ENCODE data around the gene PRKCB. TPM values are rescaled to one million over a fixed set of nuclear protein-coding genes. Genes with fewer than 3 reads are reported as not detected.

Gene PRKCB
- total and polyA plus RNA-seq, 2 of the 8 experiments (the other 6 are each of a cell fraction or from before 2014, with no cell fraction given) = 7.1 to 12.1 TPM

DNA sequence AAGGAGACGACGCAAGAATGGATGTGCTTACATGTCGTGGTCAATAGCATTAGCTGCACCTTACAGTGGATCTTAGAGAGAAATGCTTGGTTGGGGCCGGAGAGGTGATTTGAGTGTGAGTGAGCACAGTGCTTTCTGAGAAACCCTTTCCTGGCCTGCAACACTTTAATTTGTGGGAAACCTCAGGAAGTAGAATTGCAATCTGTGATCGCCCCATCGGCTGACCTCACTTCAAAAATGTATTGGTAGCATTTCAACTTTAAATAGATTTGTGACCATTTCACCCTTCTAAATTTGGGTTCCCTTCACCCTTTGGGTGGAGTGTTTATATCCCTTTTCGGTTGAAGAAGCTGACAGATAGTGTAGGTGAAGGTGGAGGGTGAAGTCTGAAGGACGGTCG is 13.2 kb downstream of the PRKCB start:
- H4K5ac ChIP-seq (ENCODE audit: insufficient read length, low read depth, low read length) = no peak overlapping the region
- H4K20me1 ChIP-seq (replicated peaks in 1 of 2; ENCODE audit: control insufficient read depth in 1 of 2, insufficient read depth in 2 of 2, low read length in 2 of 2) = no peaks in the 10 kb centered on the region
- DNase-seq (ENCODE audit: low read depth in 1 of 2, low spot score in 2 of 2) (no peak), FAIRE-seq (no peak)
- H2BK15ac ChIP-seq (ENCODE audit: low read length) = no peak overlapping the region
- no peak overlapping the region for H2BK120ac ChIP-seq (replicated peaks; ENCODE audit: low read depth, low read length)
- H3K79me2 ChIP-seq (ENCODE audit: control insufficient read depth in 1 of 2, insufficient read depth in 2 of 2, low read length in 2 of 2) = no peaks in the 10 kb centered on the region
- no peak overlapping the region for H2AK5ac ChIP-seq (ENCODE audit: low read depth, low read length)
- H3K9me3 ChIP-seq (ENCODE audit: insufficient read depth in 2 of 2, low read depth in 1 of 2, low read length in 1 of 2) = no peaks in the 10 kb centered on the region
- H3K9ac ChIP-seq (replicated peaks in 1 of 4; ENCODE audit: extremely low read depth in 1 of 4, low read depth in 3 of 4, low read length in 3 of 4) = no peak overlapping the region
- no peak overlapping the region for H3K18ac ChIP-seq (ENCODE audit: extremely low read depth, low read length)
- H3K79me1 ChIP-seq (ENCODE audit: low read depth, low read length) = no peaks in the 10 kb centered on the region
- 85% methylated on average over 9 of the region's 9 CpGs; no CpG with 5 or more reads in 1 of the 2 experiments for WGBS, 2 experiments (ENCODE audit: extremely low coverage in 1 of 2, insufficient coverage in 1 of 2, insufficient read length in 1 of 2, insufficient replicate concordance in 2 of 2, low coverage in 1 of 2, low lambda C conversion rate in 2 of 2, missing lambda C conversion rate in 1 of 2)
- no peaks in the 10 kb centered on the region for H3K36me3 ChIP-seq (ENCODE audit: control insufficient read depth in 2 of 4, insufficient read depth in 4 of 4, low read length in 3 of 4)
- H3K27me3 ChIP-seq (replicated peaks in 1 of 4; ENCODE audit: control insufficient read depth in 3 of 4, extremely low read depth in 1 of 4, insufficient read depth in 3 of 4, low read length in 3 of 4) = no peaks in the 10 kb centered on the region
- no peak overlapping the region for H3K4ac ChIP-seq (replicated peaks; ENCODE audit: insufficient read length, low read depth, low read length)
- H3K4me2 ChIP-seq (ENCODE audit: insufficient read depth in 1 of 2, low read depth in 2 of 2, low read length in 2 of 2) = no peak overlapping the region
- no peak overlapping the region for H3K4me3 ChIP-seq (ENCODE audit: extremely low read depth in 1 of 4, insufficient read depth in 2 of 4, low read depth in 3 of 4, low read length in 4 of 4)
- H4K91ac ChIP-seq (replicated peaks; ENCODE audit: insufficient read length, low read length) = no peak overlapping the region
- H2BK12ac ChIP-seq (ENCODE audit: low read depth, low read length) = no peak overlapping the region
- no peaks in the 10 kb centered on the region for H3K4me1 ChIP-seq (replicated peaks in 1 of 4; ENCODE audit: control insufficient read depth in 3 of 4, insufficient read depth in 4 of 4, low read length in 3 of 4)
- no peak overlapping the region for H3K23ac ChIP-seq (ENCODE audit: insufficient read length)
- H2BK5ac ChIP-seq (ENCODE audit: low read depth, low read length) = no peak overlapping the region
- H3K56ac ChIP-seq (replicated peaks; ENCODE audit: insufficient read length, low read depth, low read length) = no peak overlapping the region
- peaks cover 2% of the 10 kb centered on the region; the same call in 1 of the 2 replicates for H3K23me2 ChIP-seq (ENCODE audit: low read depth, low read length)
- H4K8ac ChIP-seq (ENCODE audit: extremely low read depth, insufficient read depth, low read length) = no peak overlapping the region
- H3K27ac ChIP-seq (ENCODE audit: low read depth, low read length) = no peak overlapping the region
- no peak overlapping the region for H3K14ac ChIP-seq (ENCODE audit: insufficient read length)
- POLR2A ChIA-PET (ENCODE audit: partially characterized antibody) = no interaction called here
- no peak overlapping the region for H2AFZ ChIP-seq (ENCODE audit: low read length)
- TF ChIP-seq FOSL1 (IDR thresholded peaks at IDR 0.05; ENCODE audit: insufficient read depth, low read depth, low read length) = no peak
- TF ChIP-seq POLR2AphosphoS5 (IDR thresholded peaks at IDR 0.05; ENCODE audit: low read depth, low read length) = no peak
- no peak for TF ChIP-seq CEBPB (IDR thresholded peaks at IDR 0.05; ENCODE audit: low read depth, low read length)
- no peak for TF ChIP-seq CTBP2 (IDR thresholded peaks at IDR 0.05; ENCODE audit: borderline replicate concordance, insufficient read depth, insufficient read length, low read length)
- no peak for TF ChIP-seq KDM5A (IDR thresholded peaks at IDR 0.05; ENCODE audit: low read length)
- no peak for TF ChIP-seq RXRA (IDR thresholded peaks at IDR 0.05; ENCODE audit: insufficient read depth, low read depth, low read length)
- CTCF ChIA-PET (ENCODE audit: partially characterized antibody) = interaction anchor here (1.0 kb wide), 1 partner anchor 22 kb away, joined by 3 read pairs; no protein-coding TSS in a partner anchor
- H2BK20ac ChIP-seq (ENCODE audit: low read length) = no peak overlapping the region
